ENCODE data around the gene KIF26B. TPM values are rescaled to one million over a fixed set of nuclear protein-coding genes. Genes with fewer than 3 reads are reported as not detected.

KIF26B gene
- total RNA-seq, 2 experiments from 2014 or later, result not detected

DNA sequence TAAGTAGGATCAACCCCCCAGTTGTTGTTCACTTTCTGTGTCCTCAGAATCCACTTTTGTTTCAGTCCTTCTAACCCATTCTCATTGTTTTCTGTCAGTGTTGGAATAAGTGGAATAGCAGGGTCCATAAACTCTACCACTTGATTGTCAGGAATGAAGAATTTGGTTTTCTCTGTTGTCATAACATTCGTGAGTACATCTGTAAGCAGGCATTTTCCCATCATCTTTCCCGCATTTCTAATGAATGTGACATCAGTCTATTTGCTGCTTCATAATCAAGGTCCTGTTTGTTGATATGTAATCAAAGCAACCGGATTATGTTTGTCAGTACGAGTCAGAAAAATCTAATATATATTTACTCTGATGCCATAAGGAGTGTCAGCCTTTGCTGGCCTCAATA lies 147.1 kb downstream of the KIF26B start:
- no peaks in the 10 kb centered on the region for H3K4me1 ChIP-seq (ENCODE audit: insufficient read depth, low read length, poor library complexity, severe bottlenecking)
- no TSS peak for BruUV-seq (replicated peaks)
- CTCF ChIA-PET (ENCODE audit: unreplicated experiment), result no interaction called here

DNA sequence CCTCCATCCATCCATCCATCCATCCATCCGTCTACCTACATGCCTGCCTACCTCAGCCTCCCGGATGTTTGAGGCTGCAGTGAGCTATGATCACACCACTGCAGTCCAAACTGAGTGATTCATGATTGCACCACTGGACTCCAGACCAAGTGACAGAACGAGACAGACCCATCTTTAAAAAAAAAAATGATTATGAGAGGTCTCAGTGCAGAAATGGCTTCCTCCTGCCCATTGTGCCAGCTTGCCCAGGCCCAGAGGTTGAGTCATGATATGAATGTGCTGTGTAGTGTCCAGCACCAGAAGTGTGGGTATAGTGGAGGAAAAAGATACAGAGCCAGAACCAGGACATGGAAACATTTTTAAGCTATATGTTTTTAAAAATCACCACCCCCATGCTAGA lies 149.9 kb downstream of the KIF26B start:
- no peak overlapping the region for H3K4me2 ChIP-seq (ENCODE audit: low read length)
- no peak overlapping the region for H3K4me3 ChIP-seq (ENCODE audit: low read depth, low read length, poor library complexity, severe bottlenecking)
- intact Hi-C loops (cut with micrococcal nuclease; ENCODE audit: unreplicated experiment), result no loop called here
- H3K79me2 ChIP-seq (ENCODE audit: insufficient read depth, low read depth, low read length), result no peaks in the 10 kb centered on the region
- POLR2A ChIA-PET, result no interaction called here
- no peak for DNase-seq (ENCODE audit: low spot score)
- no peak for TF ChIP-seq EZH2phosphoT487 (IDR thresholded peaks at IDR 0.05; ENCODE audit: borderline replicate concordance, low read depth, low read length)
- TF ChIP-seq, protein P1, sequence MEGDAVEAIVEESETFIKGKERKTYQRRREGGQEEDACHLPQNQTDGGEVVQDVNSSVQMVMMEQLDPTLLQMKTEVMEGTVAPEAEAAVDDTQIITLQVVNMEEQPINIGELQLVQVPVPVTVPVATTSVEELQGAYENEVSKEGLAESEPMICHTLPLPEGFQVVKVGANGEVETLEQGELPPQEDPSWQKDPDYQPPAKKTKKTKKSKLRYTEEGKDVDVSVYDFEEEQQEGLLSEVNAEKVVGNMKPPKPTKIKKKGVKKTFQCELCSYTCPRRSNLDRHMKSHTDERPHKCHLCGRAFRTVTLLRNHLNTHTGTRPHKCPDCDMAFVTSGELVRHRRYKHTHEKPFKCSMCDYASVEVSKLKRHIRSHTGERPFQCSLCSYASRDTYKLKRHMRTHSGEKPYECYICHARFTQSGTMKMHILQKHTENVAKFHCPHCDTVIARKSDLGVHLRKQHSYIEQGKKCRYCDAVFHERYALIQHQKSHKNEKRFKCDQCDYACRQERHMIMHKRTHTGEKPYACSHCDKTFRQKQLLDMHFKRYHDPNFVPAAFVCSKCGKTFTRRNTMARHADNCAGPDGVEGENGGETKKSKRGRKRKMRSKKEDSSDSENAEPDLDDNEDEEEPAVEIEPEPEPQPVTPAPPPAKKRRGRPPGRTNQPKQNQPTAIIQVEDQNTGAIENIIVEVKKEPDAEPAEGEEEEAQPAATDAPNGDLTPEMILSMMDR (conservative IDR thresholded peaks at IDR 0.05; ENCODE audit: low read length), result no peak
- no peaks in the 10 kb centered on the region for H4K20me1 ChIP-seq (ENCODE audit: insufficient read depth, low read length)
- no peaks in the 10 kb centered on the region for H3K36me3 ChIP-seq (ENCODE audit: insufficient read depth, low read length)
- no peaks in the 10 kb centered on the region for H3K9me3 ChIP-seq (ENCODE audit: low read length)
- H3K9me2 ChIP-seq (ENCODE audit: insufficient read depth, low read length), result no peaks in the 10 kb centered on the region
- H3K4me1 ChIP-seq (ENCODE audit: insufficient read depth, low read length, poor library complexity, severe bottlenecking), result no peaks in the 10 kb centered on the region
- no TSS peak for BruUV-seq (replicated peaks)
- CTCF ChIA-PET (ENCODE audit: unreplicated experiment), result no interaction called here
- H2AFZ ChIP-seq (ENCODE audit: low read length), result no peak overlapping the region
- no peak overlapping the region for H3K27ac ChIP-seq (ENCODE audit: low read depth, low read length, poor library complexity, severe bottlenecking)

More for the DNA sequence above, 147.1 kb downstream of the KIF26B start:
- TF ChIP-seq, protein P1 (conservative IDR thresholded peaks at IDR 0.05; ENCODE audit: low read length), result no peak
- TF ChIP-seq EZH2phosphoT487 (IDR thresholded peaks at IDR 0.05; ENCODE audit: borderline replicate concordance, low read depth, low read length), result no peak
- no peak overlapping the region for H3K4me2 ChIP-seq (ENCODE audit: low read length)
- no peaks in the 10 kb centered on the region for H4K20me1 ChIP-seq (ENCODE audit: insufficient read depth, low read length)
- no peak for DNase-seq (ENCODE audit: low spot score)
- no peaks in the 10 kb centered on the region for H3K9me3 ChIP-seq (ENCODE audit: low read length)
- no peak overlapping the region for H2AFZ ChIP-seq (ENCODE audit: low read length)
- intact Hi-C loops (cut with micrococcal nuclease; ENCODE audit: unreplicated experiment), result no loop called here
- H3K79me2 ChIP-seq (ENCODE audit: insufficient read depth, low read depth, low read length), result no peaks in the 10 kb centered on the region
- no peaks in the 10 kb centered on the region for H3K9me2 ChIP-seq (ENCODE audit: insufficient read depth, low read length)
- H3K4me3 ChIP-seq (ENCODE audit: low read depth, low read length, poor library complexity, severe bottlenecking), result no peak overlapping the region
- H3K36me3 ChIP-seq (ENCODE audit: insufficient read depth, low read length), result no peaks in the 10 kb centered on the region
- POLR2A ChIA-PET, result no interaction called here
- H3K27ac ChIP-seq (ENCODE audit: low read depth, low read length, poor library complexity, severe bottlenecking), result no peak overlapping the region

DNA sequence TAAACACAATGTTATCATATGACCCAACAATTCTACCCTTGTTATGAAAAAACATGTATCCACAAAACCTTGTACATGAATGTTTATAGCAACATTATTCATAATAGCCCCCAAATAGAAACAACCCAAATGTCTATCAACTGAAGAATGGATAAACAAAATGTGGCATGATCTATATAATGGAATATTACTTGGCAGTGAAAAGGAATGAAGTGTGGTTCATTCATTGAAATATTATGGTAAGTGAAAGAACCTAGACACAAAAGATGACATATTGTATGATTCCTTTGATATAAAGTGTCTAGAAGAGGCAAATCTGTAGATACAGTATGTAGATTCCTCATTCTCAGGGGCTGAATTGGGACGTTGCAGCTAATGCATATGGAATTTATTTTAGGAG lies 151.2 kb downstream of the KIF26B start:
- no peak for DNase-seq (ENCODE audit: low spot score)
- Histone ChIP-seq H3K4me3 (ENCODE audit: low read depth, low read length, poor library complexity, severe bottlenecking) (no peak overlapping the region), H3K36me3 (ENCODE audit: insufficient read depth, low read length) (no peaks in the 10 kb centered on the region), H3K4me2 (ENCODE audit: low read length) (no peak overlapping the region), H3K4me1 (ENCODE audit: insufficient read depth, low read length, poor library complexity, severe bottlenecking) (no peaks in the 10 kb centered on the region), H3K9me3 (ENCODE audit: low read length) (no peaks in the 10 kb centered on the region), H3K79me2 (ENCODE audit: insufficient read depth, low read depth, low read length) (no peaks in the 10 kb centered on the region), H2AFZ (ENCODE audit: low read length) (no peak overlapping the region), H3K27ac (ENCODE audit: low read depth, low read length, poor library complexity, severe bottlenecking) (no peak overlapping the region), H3K9me2 (ENCODE audit: insufficient read depth, low read length) (no peaks in the 10 kb centered on the region), H4K20me1 (ENCODE audit: insufficient read depth, low read length) (no peaks in the 10 kb centered on the region)
- CTCF ChIA-PET (ENCODE audit: unreplicated experiment), result no interaction called here
- TF ChIP-seq, protein P1 (conservative IDR thresholded peaks at IDR 0.05; ENCODE audit: low read length), result no peak
- POLR2A ChIA-PET, result no interaction called here
- no TSS peak for BruUV-seq (replicated peaks)
- intact Hi-C loops (cut with micrococcal nuclease; ENCODE audit: unreplicated experiment), result no loop called here

All from OCI-LY7 (cell line).